ENCODE results near the gene RDM1.

DNA sequence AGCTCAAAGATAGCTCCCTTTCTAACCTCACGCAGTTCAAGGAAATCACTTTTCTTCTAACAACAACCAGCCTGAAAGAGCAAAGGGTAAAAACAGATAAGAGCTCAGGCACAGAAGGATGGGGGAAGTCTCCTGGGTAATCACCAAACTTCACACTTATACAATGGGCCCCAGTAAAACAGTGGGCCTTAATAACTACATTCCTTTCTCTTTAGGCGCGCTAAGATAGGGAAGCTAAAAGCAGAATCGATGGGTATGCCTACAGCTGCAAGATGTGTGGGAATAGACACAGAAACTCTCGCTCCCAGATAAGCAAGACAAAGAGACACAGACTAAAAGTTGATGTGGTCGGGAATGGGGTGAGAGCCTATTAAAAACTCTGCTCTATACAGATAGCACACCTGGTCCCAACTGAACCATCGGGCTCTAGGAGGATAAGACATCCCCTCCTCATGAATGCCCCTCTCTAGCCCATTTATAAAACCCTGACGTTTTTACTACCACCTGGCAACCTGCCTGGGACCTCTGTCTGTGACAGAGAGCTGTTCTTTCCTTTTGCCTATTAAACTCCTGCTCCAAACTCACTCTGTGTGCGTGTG, 12.1 kb upstream of the RDM1 start:
- TF ChIP-seq, protein P1, sequence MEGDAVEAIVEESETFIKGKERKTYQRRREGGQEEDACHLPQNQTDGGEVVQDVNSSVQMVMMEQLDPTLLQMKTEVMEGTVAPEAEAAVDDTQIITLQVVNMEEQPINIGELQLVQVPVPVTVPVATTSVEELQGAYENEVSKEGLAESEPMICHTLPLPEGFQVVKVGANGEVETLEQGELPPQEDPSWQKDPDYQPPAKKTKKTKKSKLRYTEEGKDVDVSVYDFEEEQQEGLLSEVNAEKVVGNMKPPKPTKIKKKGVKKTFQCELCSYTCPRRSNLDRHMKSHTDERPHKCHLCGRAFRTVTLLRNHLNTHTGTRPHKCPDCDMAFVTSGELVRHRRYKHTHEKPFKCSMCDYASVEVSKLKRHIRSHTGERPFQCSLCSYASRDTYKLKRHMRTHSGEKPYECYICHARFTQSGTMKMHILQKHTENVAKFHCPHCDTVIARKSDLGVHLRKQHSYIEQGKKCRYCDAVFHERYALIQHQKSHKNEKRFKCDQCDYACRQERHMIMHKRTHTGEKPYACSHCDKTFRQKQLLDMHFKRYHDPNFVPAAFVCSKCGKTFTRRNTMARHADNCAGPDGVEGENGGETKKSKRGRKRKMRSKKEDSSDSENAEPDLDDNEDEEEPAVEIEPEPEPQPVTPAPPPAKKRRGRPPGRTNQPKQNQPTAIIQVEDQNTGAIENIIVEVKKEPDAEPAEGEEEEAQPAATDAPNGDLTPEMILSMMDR (IDR thresholded peaks at IDR 0.05), result no peak
- TF ChIP-seq EP300 (IDR thresholded peaks at IDR 0.05), result no peak
- TF ChIP-seq POLR2AphosphoS5 (IDR thresholded peaks at IDR 0.05), result no peak
- no peak for TF ChIP-seq POLR2A (IDR thresholded peaks at IDR 0.05)

Data from stomach (tissue), 4 donors.